Aorta (tissue), 5 donors: ENCODE measurements around the gene OSMR. TPM values are rescaled to one million over a fixed set of nuclear protein-coding genes. Genes with fewer than 3 reads are reported as not detected.

ENCODE experiments used
- ATAC-seq: fragments of 200-7000 bp; cut with Tn5 transposase; one replicate; pipeline ENCODE4 v1.9.1; 2022; ENCODE audit warnings: moderate library complexity; ENCODE audit not compliant: low FRiP score
- DNase-seq, 2 donors: peaks; one replicate each; pipeline ENCODE4 v3.0.0-alpha.2; 2020
- H3K27ac ChIP-seq, 2 donors: one replicate each; pipeline ENCODE4 v1.5.1; 2013; ENCODE audit warnings: low read length in 2 of 2, mild to moderate bottlenecking in 2 of 2, moderate library complexity in 2 of 2, control low read depth in 1 of 2, inconsistent platforms in 1 of 2, low read depth in 1 of 2
- H3K27me3 ChIP-seq, 2 donors: one replicate each; pipeline ENCODE4 v1.6.1; 2013; ENCODE audit warnings: control low read depth in 1 of 2, low read length in 1 of 2, mild to moderate bottlenecking in 1 of 2, moderate library complexity in 1 of 2; ENCODE audit not compliant: insufficient read depth in 2 of 2, control insufficient read depth in 1 of 2
- H3K36me3 ChIP-seq, 2 donors: one replicate each; pipeline ENCODE4 v1.6.1; 2013; ENCODE audit warnings: control low read depth in 1 of 2, low read length in 1 of 2, mild to moderate bottlenecking in 1 of 2; ENCODE audit not compliant: insufficient read depth in 2 of 2, control insufficient read depth in 1 of 2
- H3K4me1 ChIP-seq, 2 donors: one replicate each; pipeline ENCODE4 v1.6.1; 2013; ENCODE audit warnings: low read length in 2 of 2, control low read depth in 1 of 2, mild to moderate bottlenecking in 1 of 2, moderate library complexity in 1 of 2; ENCODE audit not compliant: insufficient read depth in 2 of 2, control insufficient read depth in 1 of 2
- H3K4me3 ChIP-seq, 2 donors: one replicate each; pipeline ENCODE4 v1.5.1; 2013; ENCODE audit warnings: low read length in 2 of 2, control low read depth in 1 of 2, mild to moderate bottlenecking in 1 of 2
- H3K9me3 ChIP-seq: one replicate; pipeline ENCODE4 v1.6.1; 2013; ENCODE audit warnings: mild to moderate bottlenecking, low read length; ENCODE audit not compliant: control insufficient read depth
- WGBS, 2 donors: extraction: QIAGEN DNeasy Blood & Tissue Kit; methylation state at CpG; one replicate each; pipeline ENCODE4 v1.1.7; 2013; 5-methylcytosine and 5-hydroxymethylcytosine counted together
- intact Hi-C, 2 donors: fragments of 100-400 bp; cut with DNase I; formaldehyde crosslinking; loops; one replicate each; pipeline versions ENCODE4 v1.14.2 to v1.15.0; 2022
- polyA plus RNA-seq, 2 donors: library from polyadenylated mRNA; stranded (reverse); fragments of 200-250 nt; gene quantifications; one replicate each; pipeline ENCODE4 v1.2.3, GENCODE V29; 2013
- total RNA-seq, 2 donors: library from RNA; stranded (reverse); fragmentation: NEBNext Ultra II Directional; extraction: Animal tissue kit (Norgen Biotek cat#: 25700); gene quantifications; one replicate each; pipeline ENCODE4 v1.2.1, GENCODE V29; 2021
- donor health status: healthy with polysubstance abuse.
- donor health status: Bipolar disorder and iron deficiency.
- donor health status: DM: no; HTN: no; CAD: no.
- donor health status: DM: no; HTN: no; CAD: no.
- donor health status: DM: yes; HTN: yes; CAD: no.

Gene OSMR
- total and polyA plus RNA-seq, 4 donors: 4.6 to 164 (median 93.1) TPM

- intact Hi-C loops: no loop called here
- 88 to 97% methylated on average over 6 of the region's 6 CpGs for WGBS, 2 donors
- Histone ChIP-seq H3K27ac (no peak overlapping the region), H3K27me3 (no peaks in the 10 kb centered on the region), H3K36me3 (no peaks in the 10 kb centered on the region), H3K4me3 (no peak overlapping the region), H3K4me1 (no peaks in the 10 kb centered on the region), H3K9me3 (no peaks in the 10 kb centered on the region)
- DNase-seq: no peak
- ATAC-seq: no peak
Measured at GRCh38 chr5:38891563-38891962, 45.8 kb downstream of the OSMR start.

DNA sequence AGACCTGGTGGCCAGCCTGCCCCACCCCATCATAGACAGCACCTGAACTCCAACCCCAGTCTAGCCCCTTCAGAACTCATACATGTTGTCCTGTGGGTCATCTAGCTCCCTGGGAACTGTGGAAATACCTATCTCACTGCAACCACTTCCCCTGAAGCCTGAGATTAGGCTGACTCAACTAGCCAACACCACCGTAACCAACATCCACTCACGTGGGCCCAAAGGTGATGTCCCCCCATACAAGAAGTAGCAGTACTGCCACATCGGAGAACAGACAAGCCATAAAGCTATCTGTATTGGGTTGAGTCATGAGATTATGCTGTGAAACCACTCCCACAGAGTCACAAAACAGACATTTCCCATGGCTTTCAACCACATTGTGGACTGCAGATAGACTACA, 46.6 kb downstream of the OSMR start:
- ATAC-seq: no peak
- WGBS, 2 donors: 94 to 96% methylated on average over 3 of the region's 3 CpGs
- intact Hi-C loops: no loop called here

GRCh38 chr5:38896760-38897159, 50.9 kb downstream of the OSMR start:
- H3K4me3 ChIP-seq: no peak overlapping the region
- no peaks in the 10 kb centered on the region for H3K27me3 ChIP-seq
- WGBS, 2 donors: 95 to 96% methylated on average over 3 of the region's 3 CpGs
- intact Hi-C loops: no loop called here
- peaks cover 2 to 4% of the 10 kb centered on the region in 2 donors for H3K36me3 ChIP-seq
- H3K27ac ChIP-seq: no peak overlapping the region
- no peaks in the 10 kb centered on the region for H3K4me1 ChIP-seq
- H3K9me3 ChIP-seq: no peaks in the 10 kb centered on the region
- DNase-seq: no peak
- ATAC-seq: no peak

More for the DNA sequence above, 46.6 kb downstream of the OSMR start:
- no peaks in the 10 kb centered on the region for H3K36me3 ChIP-seq
- H3K27ac ChIP-seq: no peak overlapping the region
- H3K9me3 ChIP-seq: no peaks in the 10 kb centered on the region
- H3K27me3 ChIP-seq: no peaks in the 10 kb centered on the region
- no peak overlapping the region for H3K4me3 ChIP-seq
- no peaks in the 10 kb centered on the region for H3K4me1 ChIP-seq
- no peak for DNase-seq

GRCh38 chr5:38899936-38900335, 54.1 kb downstream of the OSMR start:
- H3K27me3 ChIP-seq: no peaks in the 10 kb centered on the region
- H3K4me3 ChIP-seq: no peak overlapping the region
- H3K36me3 ChIP-seq: peaks cover 11 to 20% of the 10 kb centered on the region in 2 donors
- ATAC-seq (no peak), DNase-seq (no peak)
- intact Hi-C loops: no loop called here
- no peak overlapping the region for H3K27ac ChIP-seq
- 85% methylated on average over 5 of the region's 5 CpGs for WGBS, 2 donors
- no peaks in the 10 kb centered on the region for H3K4me1 ChIP-seq
- peaks cover 4% of the 10 kb centered on the region for H3K9me3 ChIP-seq

DNA sequence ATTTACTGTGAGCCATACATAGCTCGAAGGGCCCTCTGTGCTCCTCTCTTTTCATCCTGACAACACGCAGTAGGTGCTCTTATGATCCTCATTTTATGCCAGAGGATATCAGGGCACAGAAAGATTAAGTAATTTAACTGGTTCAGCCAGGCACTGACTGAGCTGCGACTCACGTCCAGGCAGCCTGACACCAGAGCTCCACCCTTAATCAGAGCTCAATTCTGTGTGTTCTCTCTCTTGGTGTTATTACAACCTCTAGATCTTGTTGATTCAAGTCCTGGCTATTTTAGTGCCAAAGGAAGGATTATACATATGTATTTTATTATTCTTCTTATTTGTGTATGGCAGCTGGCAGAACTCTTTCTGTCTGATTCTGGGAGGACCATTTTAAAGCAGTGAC, 59.7 kb downstream of the OSMR start:
- H3K27ac ChIP-seq: no peak overlapping the region
- no peak for DNase-seq
- WGBS, 2 donors: 74 to 80% methylated on average over 4 of the region's 4 CpGs
- H3K36me3 ChIP-seq: peaks cover 16 to 26% of the 10 kb centered on the region in 2 donors
- intact Hi-C loops: no loop called here
- H3K9me3 ChIP-seq: peaks cover 4% of the 10 kb centered on the region
- H3K27me3 ChIP-seq: no peaks in the 10 kb centered on the region
- H3K4me3 ChIP-seq: no peak overlapping the region
- no peaks in the 10 kb centered on the region for H3K4me1 ChIP-seq
- ATAC-seq: no peak

GRCh38 chr5:38906503-38906902, 60.7 kb downstream of the OSMR start:
- no peaks in the 10 kb centered on the region for H3K4me1 ChIP-seq
- intact Hi-C loops: no loop called here
- no peak for DNase-seq
- no peak overlapping the region for H3K27ac ChIP-seq
- peaks cover 4% of the 10 kb centered on the region for H3K9me3 ChIP-seq
- peaks cover 16 to 23% of the 10 kb centered on the region in 2 donors for H3K36me3 ChIP-seq
- ATAC-seq: no peak
- H3K4me3 ChIP-seq: no peak overlapping the region
- H3K27me3 ChIP-seq: no peaks in the 10 kb centered on the region

DNA sequence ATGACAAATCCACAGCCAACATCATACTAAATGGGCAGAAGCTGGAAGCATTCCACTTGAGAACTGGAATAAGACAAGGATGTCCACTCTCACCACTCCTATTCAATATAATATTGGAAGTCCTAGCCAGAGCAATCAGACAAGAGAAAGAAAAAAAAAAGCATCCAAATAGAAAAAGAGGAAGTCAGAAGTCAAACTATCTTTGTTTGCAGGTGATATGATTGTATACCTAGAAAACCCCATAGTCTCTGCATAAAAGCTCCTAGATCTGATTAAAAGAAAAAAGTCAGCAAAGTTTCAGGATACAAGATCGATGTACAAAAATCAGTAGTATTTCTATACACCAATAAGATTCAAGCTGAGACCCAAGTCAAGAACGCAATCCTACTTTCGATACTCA, 66.1 kb downstream of the OSMR start:
- no peak overlapping the region for H3K4me3 ChIP-seq
- ATAC-seq (no peak), DNase-seq (no peak)
- peaks cover 5% of the 10 kb centered on the region in 2 donors for H3K36me3 ChIP-seq
- 97 to 98% methylated on average over 3 of the region's 3 CpGs for WGBS, 2 donors
- H3K27ac ChIP-seq: no peak overlapping the region
- H3K27me3 ChIP-seq: no peaks in the 10 kb centered on the region
- H3K9me3 ChIP-seq: no peaks in the 10 kb centered on the region
- intact Hi-C loops: no loop called here
- no peaks in the 10 kb centered on the region for H3K4me1 ChIP-seq

GRCh38 chr5:38913714-38914113, 67.9 kb downstream of the OSMR start:
- no peak for DNase-seq
- Histone ChIP-seq H3K9me3 (no peaks in the 10 kb centered on the region), H3K4me1 (no peaks in the 10 kb centered on the region), H3K27ac (no peak overlapping the region), H3K27me3 (no peaks in the 10 kb centered on the region), H3K36me3 (peaks cover 0 to 3% of the 10 kb centered on the region in 2 donors), H3K4me3 (no peak overlapping the region)
- ATAC-seq: no peak
- intact Hi-C loops: no loop called here
- WGBS, 2 donors: 81 to 86% methylated on average over 2 of the region's 2 CpGs

DNA sequence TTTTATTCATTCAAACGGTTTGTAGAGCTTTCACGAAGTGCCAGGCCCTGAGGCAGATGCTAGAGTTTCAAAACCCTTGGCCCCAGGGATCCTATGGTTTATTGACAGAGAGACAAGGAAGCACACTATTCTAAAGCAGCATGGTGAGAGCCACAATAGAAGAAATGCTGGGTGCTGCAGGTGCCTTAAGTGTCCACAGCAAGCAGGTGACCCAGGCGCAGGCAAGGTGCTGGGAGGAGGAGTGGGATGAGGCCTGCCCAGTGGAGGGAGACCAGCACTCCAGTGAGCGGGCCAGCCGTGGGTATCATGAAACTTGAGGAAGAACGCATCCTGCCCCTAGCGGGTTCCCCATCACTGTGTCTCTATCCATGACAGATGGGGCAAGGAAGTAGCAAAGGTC, 71.0 kb downstream of the OSMR start:
- 75 to 82% methylated on average over 7 of the region's 7 CpGs for WGBS, 2 donors

More for the DNA sequence above, 71.0 kb downstream of the OSMR start:
- DNase-seq (no peak), ATAC-seq (no peak)
- peaks cover 0 to 3% of the 10 kb centered on the region in 2 donors for H3K36me3 ChIP-seq
- no peak overlapping the region for H3K4me3 ChIP-seq
- intact Hi-C loops: loop anchor here in 1 of 2 donors (5.0 kb wide), 1 partner anchor 90 kb away; no protein-coding TSS in a partner anchor
- H3K4me1 ChIP-seq: no peaks in the 10 kb centered on the region
- H3K9me3 ChIP-seq: no peaks in the 10 kb centered on the region
- no peak overlapping the region for H3K27ac ChIP-seq
- no peaks in the 10 kb centered on the region for H3K27me3 ChIP-seq
